HuH-7.5 (cell line): ENCODE data around the gene PRXL2B.

Source experiments
- DNase-seq: peaks from one replicate; pipeline ENCODE4 v3.0.0; 2011; ENCODE audit warnings: low spot score

PRXL2B gene

DNA sequence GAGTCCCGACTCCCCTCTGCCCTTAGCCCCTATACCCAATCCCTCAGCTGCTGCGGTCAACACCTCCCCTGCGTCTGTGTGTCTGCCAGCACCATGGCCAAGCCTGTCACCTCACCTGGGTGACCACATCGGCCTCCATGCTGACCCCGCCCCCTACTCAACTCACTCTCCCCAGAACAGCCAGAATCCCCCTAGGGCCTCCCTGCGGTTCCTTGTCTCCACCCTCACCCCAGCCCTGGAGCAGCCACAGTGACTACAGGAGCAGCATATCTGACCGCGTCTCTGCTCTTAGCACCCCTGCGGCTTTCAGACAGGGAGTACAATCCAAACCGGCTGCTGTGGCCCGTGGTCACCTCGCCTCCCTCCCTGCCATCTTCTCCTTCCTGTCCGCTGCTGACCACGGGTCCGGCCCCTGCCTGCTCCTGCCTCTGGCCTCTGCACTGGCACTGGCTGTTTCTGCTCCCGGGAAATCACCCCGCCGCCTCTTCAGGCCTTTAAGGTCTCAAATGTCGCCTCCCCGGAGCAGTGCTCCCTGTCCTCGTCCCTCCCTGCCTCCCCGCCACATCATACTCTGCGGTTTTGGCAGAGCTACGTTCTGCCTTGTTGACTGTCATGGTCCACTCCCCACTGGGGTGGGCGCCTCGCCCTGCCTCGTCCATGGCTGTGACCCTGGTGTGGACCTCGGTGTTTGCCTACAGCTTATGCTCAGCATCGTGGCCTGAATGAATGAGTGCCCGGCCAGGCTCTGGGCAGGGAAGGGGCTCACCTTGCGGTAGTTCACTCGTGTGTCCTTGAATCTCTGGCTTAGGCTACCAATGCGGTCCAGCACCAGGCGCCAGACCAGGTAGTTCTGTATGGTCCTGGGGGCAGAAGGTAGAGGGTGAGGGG, 11.1 kb downstream of the PRXL2B start:
- no peak for DNase-seq

DNA sequence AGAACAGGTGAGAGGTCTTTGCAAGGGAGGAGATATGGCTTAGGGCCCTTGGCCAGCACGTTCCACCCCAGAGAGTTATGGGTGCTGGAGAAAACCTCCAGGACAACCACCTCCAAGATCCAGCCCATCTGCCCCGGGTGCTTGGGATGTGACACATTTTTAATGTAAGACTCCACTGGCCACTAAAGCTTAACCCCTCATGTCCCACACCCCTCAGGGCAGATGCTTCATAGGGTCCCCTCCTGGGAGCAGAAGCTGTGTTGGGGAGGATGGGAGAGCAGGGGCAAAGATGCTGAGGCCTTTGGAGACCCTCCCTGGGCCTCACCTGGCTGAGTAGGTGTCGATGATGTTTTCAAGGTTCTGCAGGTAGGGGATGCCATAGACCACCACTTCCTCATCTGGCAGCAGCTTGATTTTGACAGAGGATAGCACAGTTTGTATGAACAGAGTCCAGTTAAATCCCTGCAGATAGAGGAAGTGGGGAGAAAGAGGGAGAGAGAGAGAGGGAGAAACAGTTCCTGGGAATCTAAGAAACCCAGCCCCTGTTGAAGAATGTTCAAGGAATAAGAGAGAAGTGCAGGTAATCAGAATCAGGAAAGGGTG, 11.9 kb downstream of the PRXL2B start:
- DNase-seq = no peak

DNA sequence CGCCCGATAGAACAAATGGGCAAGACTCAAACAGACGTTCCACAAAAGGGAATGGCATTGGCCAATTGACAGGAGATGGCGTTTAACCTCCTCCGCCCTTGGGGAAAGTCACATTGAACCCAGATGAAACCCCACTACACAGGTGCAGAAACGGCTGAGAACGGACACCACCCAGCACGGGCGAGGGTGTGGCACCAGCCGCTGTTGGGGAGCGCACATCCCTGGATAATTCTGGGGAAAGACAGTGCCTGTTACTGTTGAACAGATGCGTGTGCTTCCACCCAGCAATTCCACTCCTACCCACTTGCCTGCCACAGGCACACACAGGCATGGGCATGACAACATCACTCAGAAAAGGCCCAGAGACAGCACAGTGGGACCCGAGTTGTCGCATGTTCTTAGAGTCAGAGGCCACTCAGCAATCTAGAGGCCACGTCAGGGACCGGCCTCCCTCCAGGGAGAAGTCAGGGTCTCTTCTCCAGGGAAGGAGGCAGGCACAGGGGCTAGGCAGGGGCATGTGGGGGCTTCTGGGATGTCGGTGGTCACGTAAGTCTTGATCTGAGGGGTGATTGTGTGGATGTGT, 15.2 kb downstream of the PRXL2B start:
- DNase-seq = no peak

DNA sequence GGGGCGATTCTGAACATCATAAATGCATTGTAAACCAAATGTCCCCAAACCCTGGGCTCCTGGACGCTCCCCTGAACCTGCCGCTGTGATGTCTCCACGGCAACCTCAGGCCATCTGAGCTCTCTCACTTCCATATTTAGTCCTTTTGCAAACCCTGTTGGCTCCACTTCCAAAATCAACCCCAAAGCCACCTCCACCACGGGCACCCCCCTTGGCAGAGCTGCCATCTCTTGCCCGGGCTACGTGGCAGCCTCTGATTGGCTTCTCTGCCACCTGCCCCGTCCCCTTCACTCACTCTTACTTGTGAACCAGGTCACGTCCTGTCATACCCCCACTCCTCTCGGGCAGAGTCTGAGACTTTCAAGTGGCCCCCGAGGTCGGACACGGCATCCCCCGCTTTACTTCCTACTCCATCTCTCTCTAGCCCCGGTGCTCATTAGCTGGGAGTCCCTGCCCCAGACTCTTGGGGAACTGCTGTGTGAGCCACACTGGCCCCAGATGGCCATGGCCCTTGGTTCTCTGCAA, 15.8 kb downstream of the PRXL2B start:
- no peak for DNase-seq

DNA sequence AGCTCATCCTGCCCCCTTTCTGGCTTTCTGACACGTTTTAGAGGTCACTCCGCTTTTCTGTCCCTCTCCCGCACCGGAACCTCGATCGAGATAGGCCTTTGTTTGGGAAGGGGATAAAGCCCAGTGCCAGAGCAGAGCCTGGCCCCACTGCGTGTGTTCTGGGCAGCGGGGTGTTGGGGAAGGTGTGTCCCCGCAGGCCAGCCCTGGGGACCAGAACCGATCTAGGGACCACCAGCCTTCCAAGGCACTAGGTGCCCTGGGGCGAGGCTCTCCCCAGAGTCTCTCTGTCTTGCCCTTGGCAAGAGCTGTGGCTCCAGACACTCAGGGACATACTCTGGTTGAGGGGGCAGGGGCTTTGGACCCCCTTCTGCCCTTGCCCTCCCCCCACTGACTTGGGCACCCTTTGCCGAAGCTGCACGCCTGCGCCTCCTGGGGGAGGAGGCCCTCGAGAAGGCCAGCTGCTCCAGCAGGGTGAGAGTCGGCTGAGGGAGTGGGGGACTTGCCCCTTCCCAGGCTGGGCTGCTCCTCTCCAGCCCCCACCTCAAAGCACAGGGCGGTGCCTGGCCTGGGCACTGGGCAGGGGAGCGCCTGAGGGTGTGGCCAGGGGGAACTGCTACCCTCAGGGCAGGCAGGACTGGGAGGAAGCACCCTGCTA, 16.4 kb downstream of the PRXL2B start:
- DNase-seq = no peak

DNA sequence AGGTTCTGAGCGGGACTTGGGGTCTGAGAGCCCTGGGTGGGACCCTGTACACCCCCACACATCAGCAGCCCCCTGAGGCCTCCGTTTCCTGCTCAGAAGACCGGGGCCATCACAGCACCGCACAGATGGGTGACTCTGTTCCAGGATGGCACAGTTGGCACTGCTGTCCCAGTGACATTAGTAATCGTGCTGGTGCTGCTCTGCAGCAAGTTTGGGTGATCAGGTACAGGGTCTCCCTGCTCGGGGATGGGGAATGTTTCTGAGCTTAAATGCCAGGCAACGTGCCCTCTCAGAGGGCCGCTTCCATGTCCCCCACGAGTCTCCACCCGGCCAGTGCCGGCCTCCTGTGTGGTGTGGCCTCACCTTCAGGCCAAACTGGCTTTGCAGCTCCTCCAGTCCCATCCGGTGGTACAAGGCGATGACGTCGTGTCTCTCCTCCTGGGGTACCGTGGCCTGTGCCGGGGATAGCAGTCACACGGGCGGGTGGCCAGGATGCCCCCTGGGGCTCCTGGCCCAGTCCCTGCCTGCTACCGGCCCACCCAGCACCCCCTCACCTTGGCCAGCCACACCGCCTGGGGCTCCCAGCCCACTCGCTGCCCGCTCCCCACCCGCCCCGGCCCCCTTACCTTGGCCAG, 17.1 kb downstream of the PRXL2B start:
- DNase-seq = no peak

DNA sequence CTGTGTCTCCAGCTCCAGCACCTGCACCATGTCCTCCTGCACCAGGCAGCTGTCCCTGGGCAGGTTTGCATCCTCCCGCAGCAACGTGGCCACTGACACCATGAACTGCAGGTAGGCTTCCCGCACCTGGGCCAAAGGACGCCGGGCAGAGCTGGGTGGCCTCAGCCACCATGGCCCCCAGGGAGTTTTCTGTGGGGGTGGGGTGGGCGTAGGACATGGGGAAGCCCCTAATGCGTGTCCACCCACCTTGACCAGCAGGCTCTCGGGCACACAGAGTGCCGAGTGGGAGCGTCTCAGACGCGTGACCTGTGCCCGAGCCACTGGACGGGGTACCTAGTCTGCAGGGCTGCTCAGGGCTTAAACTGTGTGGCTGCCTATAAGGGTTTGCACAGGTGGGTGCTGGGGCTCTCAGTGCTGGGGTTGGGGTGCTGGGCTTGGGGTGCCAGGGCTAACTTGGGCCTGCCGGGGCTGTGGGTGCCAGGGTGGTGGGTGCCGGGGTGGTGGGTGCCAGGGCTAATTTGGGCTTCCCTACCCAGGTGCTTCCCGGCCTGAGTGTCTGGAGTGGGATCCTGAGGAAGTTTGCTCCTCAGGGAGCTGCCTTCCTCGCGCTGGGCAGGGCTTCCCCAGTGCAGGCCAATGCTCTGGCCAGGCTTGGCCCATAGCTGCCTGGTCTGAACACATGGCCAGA, 17.7 kb downstream of the PRXL2B start:
- no peak for DNase-seq

DNA sequence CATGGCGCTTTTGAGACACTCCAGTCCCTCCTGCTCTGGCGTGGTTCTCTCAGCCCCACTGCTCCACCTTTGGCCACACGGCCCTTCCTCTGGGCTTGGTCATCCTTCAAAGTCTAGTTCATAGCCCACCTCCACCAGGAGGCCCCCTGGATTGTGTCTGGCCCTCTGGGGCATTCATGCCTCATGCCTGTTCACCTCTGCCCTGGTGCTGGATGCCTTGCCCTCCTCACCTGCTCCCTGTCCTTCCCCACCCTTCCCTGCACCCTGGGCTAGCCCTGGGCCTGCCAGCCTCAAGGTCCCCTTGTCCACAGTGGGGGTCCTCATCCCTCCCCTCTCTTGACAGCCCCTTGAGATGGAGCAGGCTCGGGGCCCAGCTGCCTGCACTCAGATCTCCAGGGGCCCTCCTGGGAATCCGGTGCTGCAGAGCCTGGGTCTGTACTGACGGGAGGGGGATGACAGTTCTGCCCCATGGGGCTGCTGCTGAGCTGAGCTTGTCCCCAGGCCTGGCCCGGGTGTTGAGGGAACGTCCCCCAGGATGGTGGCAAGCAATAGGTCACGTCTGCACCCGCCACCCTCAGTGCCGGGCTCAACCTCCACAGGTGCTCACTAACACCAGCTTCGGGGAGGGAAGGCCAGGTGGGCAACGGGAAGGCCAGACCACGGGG, 18.4 kb downstream of the PRXL2B start:
- no peak for DNase-seq

DNA sequence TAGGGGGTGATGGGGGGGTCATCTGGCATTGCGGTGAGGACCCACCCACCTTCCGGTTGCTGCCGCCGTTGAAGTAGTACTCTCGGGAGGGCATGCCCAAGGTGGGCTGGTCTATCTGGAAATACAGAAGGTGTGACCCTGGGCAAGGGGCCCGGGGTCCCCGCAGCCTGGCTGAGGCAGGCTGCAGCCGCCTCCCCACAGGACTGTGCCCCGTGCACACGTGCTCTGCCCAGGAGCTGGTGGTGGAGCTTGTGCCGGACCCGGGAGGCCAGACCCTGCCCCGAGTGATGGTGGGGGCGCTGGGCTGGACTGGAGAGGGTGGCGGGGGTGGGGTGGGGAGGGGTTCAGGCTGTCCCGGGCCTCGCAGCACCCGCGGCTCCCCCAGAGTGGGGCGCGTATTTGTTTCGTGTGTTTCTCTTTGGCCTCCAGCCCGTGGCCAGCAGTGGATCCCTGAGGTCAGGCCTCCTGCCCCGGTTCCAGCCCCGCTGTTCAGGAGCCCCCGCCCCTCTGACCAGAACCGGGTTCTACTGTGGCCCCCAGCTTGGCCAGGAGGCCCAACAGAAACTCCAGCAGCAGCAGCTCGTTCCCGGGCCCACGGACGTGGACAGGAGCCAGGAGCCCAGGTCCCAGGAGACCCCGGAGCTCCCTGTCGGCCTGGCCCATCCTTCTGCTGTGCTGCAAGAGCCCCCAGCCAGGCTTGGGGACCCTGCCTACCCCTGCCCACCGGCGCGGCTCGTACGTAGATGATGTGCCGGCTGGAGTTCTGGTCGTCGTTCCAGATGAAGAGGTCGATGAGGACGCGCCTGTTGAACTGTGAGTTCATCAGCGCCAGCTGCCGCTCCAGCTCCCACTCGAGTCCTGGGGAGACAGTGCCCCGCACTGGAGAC, 19.2 kb downstream of the PRXL2B start:
- no peak for DNase-seq

DNA sequence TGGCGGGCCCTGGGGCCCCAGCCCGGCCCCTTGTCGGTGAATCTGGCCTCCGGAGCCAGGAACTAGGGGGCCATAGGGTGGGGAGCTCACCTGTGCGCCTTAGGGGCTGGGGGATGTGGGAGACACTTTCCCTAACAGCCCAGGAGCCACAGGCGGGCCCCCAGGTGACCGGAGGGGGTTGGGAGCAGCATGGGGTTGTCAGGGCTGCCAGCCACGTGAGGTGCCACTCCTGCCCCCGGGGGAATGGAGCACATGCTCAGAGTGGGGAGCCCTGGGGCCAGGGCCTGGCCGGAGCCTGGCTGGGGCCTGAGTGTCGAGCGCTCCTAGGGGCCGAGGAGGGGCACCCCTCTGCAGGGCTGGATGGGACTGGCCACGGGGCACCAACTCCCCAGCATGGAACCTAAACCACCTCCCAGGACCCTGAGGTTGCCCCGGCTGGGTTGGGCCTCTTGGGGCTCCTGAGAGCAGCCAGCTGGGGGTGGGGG, 19.9 kb downstream of the PRXL2B start:
- no peak for DNase-seq

DNA sequence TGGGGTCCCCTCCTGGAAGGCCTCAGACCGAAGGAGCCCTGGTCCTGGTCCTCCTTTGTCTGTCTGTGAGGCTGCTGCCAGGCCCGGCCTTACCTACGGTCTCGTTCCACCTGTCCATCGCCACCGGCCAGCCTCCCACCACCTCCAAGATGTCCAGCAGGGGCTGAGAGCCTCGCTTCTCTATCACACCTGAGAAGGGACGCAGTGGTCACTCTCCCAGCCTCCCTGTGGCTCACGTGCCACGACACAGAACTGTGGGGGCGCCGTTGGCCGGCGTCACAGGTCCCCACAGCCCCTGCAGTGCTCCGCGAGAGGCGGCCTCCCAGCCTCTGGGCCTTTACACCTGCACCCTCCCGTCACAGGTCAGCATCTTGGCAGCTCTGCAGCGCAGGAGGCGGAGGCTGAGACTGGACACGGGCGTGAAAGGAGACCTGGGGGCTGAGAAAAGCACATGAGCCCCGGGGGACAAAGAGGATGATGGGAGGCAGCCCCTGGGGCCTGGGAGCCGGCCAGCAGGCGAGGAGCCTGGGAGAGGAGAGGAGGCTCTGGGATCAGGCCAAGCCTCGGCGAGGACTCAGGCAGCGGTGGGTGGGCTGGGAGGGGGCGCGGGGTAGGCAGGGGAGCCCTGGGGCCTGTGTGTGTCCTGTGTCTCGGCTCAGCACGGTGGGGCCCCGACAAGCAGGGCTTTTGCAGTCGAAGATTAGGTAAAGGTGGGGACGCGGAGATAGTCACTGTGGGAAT, 20.5 kb downstream of the PRXL2B start:
- no peak for DNase-seq

DNA sequence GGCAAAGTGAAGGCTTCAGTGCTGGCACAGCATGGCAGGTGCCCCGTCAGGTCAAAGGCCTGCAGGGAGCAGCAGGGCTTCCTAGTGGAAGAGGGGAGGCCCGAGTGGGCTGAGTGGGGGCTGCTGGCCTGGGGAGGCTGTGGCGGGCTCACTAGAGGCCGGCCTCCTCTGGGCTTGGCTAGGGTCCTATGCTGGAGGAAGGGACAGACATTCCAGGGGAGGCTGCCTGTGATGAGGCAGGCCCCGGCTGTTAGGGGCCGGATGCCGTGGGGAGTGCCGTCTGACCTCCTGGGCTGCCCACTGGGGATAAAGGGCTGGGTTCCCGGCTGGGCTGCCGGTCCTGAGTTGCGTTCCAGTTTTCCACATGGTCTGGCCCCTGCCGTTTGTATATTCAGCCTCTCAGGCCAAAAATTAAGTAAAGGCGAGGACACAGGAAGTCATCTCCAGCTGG, 21.1 kb downstream of the PRXL2B start:
- no peak for DNase-seq

DNA sequence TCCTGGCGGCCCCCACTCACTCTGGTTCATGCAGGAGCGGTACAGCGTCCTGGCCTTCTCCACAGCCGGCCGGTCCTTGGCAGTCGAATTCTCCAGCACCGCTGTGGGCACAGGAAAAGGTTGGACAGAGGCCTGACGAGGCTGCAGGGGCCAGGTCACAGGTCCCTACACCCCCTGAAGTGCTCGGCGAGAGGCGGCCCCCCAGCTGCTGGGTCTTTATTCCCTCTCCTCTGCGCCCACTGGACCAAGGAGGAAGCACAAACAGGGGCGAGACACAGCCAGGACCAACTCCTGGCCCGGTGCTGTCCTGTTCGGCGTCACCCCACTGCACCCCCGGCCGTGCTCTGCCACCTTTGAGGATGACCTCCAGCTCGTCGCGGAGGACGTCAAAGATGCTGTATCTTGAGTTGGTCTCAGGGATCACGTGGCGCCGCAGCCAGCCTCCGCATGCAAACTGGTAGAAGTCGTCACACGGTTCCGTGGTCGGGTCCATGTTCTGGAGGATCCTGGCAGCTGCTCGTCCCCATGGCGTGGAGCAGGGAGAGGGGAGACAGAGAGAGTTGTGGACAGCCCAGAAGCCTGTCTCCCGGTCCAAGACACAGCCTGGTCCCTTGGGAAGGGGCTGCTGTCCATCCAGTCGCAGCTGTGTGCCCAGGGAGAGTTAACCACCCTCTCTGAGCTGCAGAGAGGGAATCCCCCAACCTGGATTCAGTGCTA, 22.9 kb downstream of the PRXL2B start:
- DNase-seq = no peak

DNA sequence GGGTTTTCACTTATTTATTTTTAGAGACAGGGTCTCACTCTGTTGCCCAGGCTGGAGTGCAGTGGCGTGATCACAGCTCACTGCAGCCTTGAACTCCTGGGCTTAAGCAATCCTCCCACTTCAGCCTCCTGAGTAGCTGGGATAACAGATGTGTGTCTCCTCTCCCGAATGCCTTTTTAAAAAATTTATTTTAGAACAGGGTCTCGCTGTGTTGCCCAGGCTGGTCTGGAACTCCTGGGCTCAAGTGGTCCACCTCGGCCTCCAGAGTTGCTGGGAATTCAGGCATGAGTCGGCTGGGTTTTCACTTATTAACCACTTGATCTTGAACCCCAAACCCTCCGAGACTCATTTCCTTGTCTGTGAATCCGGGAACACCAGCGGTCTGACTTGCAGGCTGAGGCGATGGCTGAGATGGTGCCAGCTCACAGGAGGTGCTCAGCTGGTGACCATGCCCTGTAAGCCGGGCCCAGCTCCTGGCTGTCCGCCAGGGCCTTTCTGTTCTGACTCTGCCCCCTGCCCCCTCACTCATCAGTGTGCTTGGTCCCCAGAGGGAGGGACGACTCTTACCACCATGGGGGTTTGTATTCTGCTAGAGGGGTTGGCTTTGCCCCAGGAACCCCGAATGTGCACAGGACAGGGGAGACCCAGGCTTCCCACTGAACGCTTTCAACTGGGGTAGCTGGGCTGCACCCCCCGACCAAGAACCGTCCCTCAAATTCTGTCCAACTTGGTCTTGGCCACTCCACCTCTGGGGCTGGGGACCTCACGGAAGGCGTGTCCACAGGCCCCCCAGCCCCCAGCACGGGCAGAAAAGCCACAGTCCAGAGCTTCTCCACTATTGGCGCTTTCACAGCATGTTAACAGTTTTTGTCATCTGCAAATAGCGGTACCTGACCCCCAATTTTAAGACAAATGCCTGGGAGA, 23.7 kb downstream of the PRXL2B start:
- no peak for DNase-seq

DNA sequence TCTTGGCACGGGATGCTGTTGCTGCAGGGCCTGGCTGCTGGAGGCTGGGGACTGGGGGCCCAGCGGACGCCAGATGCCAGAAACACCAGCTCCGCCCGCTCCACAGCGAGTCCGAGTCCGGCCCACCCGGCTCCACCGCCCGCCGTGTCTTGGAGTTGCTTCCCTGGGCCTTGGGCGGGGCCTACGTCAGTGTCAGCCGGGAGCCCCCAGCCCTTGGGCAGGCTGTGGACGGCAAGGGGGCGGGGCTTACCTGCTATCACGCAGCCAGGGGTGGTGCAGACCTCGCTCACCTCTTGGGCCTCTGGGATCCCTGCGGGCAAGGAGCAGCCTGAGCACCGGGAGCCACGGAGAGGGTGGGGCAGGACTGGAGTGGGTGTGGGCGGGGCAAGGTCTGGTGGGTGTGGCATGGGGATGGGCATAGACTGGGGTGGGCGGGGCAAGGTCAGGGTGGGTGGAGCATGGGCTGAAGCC, 24.5 kb downstream of the PRXL2B start:
- DNase-seq = no peak

DNA sequence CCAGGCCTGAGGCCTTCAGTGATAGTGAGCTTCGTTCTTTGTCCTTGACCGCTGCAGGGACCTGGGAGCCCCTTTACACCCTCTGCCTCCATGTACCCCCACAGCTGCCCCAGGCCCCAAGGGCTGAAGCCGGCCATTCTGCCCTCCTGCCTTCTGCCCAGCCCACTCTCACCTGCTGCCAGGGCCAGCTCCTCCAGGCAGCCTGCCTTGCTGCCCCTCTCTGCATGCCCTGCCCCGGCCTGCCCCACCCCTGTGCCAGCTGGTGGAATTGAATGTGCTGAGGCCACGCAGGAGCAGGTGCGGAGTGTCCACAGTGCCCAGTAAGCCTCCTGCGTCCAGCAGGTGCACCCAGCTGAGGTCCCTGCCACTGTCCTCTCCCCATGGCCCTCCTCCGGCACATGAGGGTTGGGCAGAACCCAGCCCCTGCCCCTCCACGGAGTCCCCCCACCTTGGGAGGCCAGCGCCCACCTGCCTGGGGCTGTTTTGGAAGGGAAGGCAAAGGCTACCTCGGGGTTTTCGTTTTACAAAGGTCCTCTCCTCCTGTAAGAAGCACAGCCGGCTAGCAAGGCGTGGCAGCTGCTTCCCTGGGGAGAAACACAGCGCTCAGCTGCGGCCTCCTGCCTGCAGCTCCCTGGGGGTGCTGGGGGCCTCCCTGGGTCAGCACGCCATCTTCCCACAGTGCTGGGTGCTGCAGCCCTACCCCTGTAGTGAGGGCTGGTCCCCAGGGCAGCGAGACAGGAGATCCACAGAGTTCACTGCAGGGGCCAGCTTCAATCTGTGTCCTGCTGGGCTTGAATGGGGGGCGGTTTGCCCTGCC, 25.3 kb downstream of the PRXL2B start:
- DNase-seq = no peak
